SK-N-SH treated with all-trans-retinoic acid at 6 μM for 48 hours (cell line): ENCODE measurements around the gene HSCB.

Experiments
- ATAC-seq: fragments of 200-7000 bp; cut with Tn5 transposase; 3 replicates; pipeline ENCODE4 v1.9.1; 2020; ENCODE audit warnings: mild to moderate bottlenecking, moderate library complexity
- ARNTL ChIP-seq: fragments of 450-650 bp; formaldehyde crosslinking; IDR thresholded peaks from 2 replicates; pipeline ENCODE4 v1.5.0; 2020; ENCODE audit warnings: low read depth, mild to moderate bottlenecking, moderate library complexity, borderline replicate concordance
- BACH2 ChIP-seq: fragments of 250-450 bp; sonication (Bioruptor Pico); IDR thresholded peaks from 2 replicates; pipeline ENCODE4 v1.9.0; 2021; ENCODE audit warnings: mild to moderate bottlenecking, borderline replicate concordance
- CSDC2 ChIP-seq: fragments of 250-450 bp; sonication (Bioruptor Pico); IDR thresholded peaks from 2 replicates; pipeline ENCODE4 v1.5.0; 2020; ENCODE audit warnings: mild to moderate bottlenecking, moderate library complexity
- ESRRG ChIP-seq: fragments of 250-450 bp; sonication (Bioruptor Pico); IDR thresholded peaks from 2 replicates; pipeline ENCODE4 v1.6.1; 2021; ENCODE audit warnings: mild to moderate bottlenecking
- GLIS3 ChIP-seq: fragments of 250-450 bp; sonication (Bioruptor Pico); IDR thresholded peaks from 2 replicates; pipeline ENCODE4 v1.5.0; 2020; ENCODE audit warnings: mild to moderate bottlenecking, moderate library complexity
- ISL1 ChIP-seq: fragments of 250-450 bp; sonication (Bioruptor Pico); IDR thresholded peaks from 2 replicates; pipeline ENCODE4 v2.1.2; 2022; ENCODE audit warnings: mild to moderate bottlenecking, moderate library complexity
- OSR1 ChIP-seq: fragments of 250-450 bp; sonication (Bioruptor Pico); IDR thresholded peaks from 2 replicates; pipeline ENCODE4 v1.8.0; 2022; ENCODE audit warnings: moderate library complexity, mild to moderate bottlenecking, inconsistent platforms
- POU6F1 ChIP-seq: fragments of 250-450 bp; sonication (Bioruptor Pico); IDR thresholded peaks from 2 replicates; pipeline ENCODE4 v1.8.0; 2021; ENCODE audit warnings: low read depth, mild to moderate bottlenecking, moderate library complexity, borderline replicate concordance
- PPARA ChIP-seq: fragments of 250-450 bp; sonication (Bioruptor Pico); IDR thresholded peaks from 2 replicates; pipeline ENCODE4 v1.5.0; 2020; ENCODE audit warnings: mild to moderate bottlenecking, borderline replicate concordance
- RARB ChIP-seq: fragments of 250-450 bp; sonication (Bioruptor Pico); IDR thresholded peaks from 2 replicates; pipeline ENCODE4 v1.8.0; 2021; ENCODE audit warnings: mild to moderate bottlenecking, moderate library complexity
- TCF4 ChIP-seq: fragments of 250-450 bp; sonication (Bioruptor Pico); IDR thresholded peaks from 2 replicates; pipeline ENCODE4 v1.8.0; 2021; ENCODE audit warnings: mild to moderate bottlenecking, moderate library complexity, borderline replicate concordance
- TOX ChIP-seq: fragments of 250-450 bp; sonication (Bioruptor Pico); IDR thresholded peaks from 2 replicates; pipeline ENCODE4 v1.8.0; 2021; ENCODE audit warnings: mild to moderate bottlenecking, moderate library complexity, borderline replicate concordance
- ZC3H10 ChIP-seq: fragments of 250-450 bp; sonication (Bioruptor Pico); IDR thresholded peaks from 2 replicates; pipeline ENCODE4 v1.5.1; 2021; ENCODE audit warnings: mild to moderate bottlenecking, moderate library complexity
- ZFP3 ChIP-seq: fragments of 250-450 bp; sonication (Bioruptor Pico); IDR thresholded peaks from 2 replicates; pipeline ENCODE4 v1.5.0; 2020; ENCODE audit warnings: mild to moderate bottlenecking, moderate library complexity
- ZFP30 ChIP-seq: fragments of 450-650 bp; formaldehyde crosslinking; IDR thresholded peaks from 2 replicates; pipeline ENCODE4 v1.5.0; 2022; ENCODE audit warnings: mild to moderate bottlenecking, moderate library complexity
- ZNF565 ChIP-seq: fragments of 450-650 bp; formaldehyde crosslinking; conservative IDR thresholded peaks from 2 replicates; pipeline ENCODE4 v1.5.0; 2020; ENCODE audit warnings: low read depth, mild to moderate bottlenecking, moderate library complexity
- ZNF70 ChIP-seq: fragments of 450-650 bp; formaldehyde crosslinking; IDR thresholded peaks from 2 replicates; pipeline ENCODE4 v1.5.0; 2020; ENCODE audit warnings: mild to moderate bottlenecking, moderate library complexity
- ZNF8 ChIP-seq: fragments of 450-650 bp; formaldehyde crosslinking; IDR thresholded peaks from 2 replicates; pipeline ENCODE4 v1.5.0; 2020; ENCODE audit warnings: mild to moderate bottlenecking, moderate library complexity
- TF ChIP-seq, protein P1 (sequence below): fragments of 250-450 bp; sonication (Bioruptor Pico); IDR thresholded peaks from 2 replicates; pipeline ENCODE4 v1.5.1; 2021; ENCODE audit warnings: mild to moderate bottlenecking, moderate library complexity
- TF ChIP-seq, protein P2 (sequence below): fragments of 250-450 bp; sonication (Bioruptor Pico); IDR thresholded peaks from 2 replicates; pipeline ENCODE4 v1.8.0; 2020; ENCODE audit warnings: mild to moderate bottlenecking, moderate library complexity, borderline replicate concordance
- TF ChIP-seq, protein P3 (sequence below): fragments of 250-450 bp; sonication (Bioruptor Pico); IDR thresholded peaks from 2 replicates; pipeline ENCODE4 v1.5.1; 2020; ENCODE audit warnings: low read depth, mild to moderate bottlenecking, moderate library complexity

Gene HSCB

DNA sequence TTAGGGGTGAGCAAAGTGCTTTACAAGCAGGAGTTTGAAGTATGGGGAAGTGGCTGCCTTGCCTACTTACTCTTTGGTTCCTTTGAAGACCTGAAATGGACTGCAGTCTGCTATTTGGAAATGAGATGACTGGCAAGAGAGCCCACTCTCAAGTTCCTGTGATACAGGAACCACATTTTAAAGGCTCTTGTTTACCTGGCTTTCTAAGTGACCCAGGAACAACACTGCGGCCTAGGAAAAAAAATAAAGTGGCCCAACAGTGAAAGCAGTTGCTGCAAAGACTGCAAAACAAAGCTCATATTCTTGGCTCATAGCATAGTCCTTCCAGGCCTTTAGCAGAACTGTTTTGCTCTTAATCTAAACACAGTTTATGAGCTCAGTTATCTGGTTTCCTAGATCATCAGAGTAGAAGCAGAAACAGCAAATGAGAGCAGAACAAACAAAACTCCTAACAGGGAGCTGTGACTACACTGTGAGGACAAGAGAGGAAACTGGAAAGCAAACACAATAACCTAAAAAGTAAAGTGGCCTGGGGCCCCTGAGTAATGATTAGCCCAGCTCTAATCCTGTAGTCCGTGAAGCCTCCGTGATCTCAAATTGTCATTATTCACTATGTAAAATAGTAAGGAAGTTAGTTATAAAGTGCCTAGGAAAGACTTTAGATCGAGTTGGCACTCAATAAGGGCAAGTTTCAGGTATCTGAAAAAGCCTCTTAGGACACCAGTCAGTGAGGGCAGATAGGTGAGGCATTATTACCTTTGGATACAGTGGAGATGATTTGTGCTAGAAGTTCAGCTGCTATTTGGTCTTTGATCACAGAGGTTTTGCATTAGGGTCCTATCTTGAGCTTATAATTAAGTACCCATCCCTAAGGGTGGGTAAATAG, 42.2 kb downstream of the HSCB start:
- ATAC-seq, result no peak
- TF ChIP-seq ZFP30 (CRISPR knock-in tag) (no peak), PPARA (CRISPR knock-in tag) (no peak), CSDC2 (CRISPR knock-in tag) (no peak), ISL1 (CRISPR knock-in tag) (no peak), OSR1 (no peak), ZFP3 (CRISPR knock-in tag) (no peak), ZNF565 (no peak), RARB (CRISPR knock-in tag) (no peak), POU6F1 (CRISPR knock-in tag) (no peak), BACH2 (CRISPR knock-in tag) (no peak), GLIS3 (CRISPR knock-in tag) (no peak), ARNTL (no peak), ZNF8 (no peak)
- TF ChIP-seq, protein P1, sequence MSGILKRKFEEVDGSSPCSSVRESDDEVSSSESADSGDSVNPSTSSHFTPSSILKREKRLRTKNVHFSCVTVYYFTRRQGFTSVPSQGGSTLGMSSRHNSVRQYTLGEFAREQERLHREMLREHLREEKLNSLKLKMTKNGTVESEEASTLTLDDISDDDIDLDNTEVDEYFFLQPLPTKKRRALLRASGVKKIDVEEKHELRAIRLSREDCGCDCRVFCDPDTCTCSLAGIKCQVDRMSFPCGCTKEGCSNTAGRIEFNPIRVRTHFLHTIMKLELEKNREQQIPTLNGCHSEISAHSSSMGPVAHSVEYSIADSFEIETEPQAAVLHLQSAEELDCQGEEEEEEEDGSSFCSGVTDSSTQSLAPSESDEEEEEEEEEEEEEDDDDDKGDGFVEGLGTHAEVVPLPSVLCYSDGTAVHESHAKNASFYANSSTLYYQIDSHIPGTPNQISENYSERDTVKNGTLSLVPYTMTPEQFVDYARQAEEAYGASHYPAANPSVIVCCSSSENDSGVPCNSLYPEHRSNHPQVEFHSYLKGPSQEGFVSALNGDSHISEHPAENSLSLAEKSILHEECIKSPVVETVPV (CRISPR knock-in tag), result no peak
- TF ChIP-seq, protein P2, sequence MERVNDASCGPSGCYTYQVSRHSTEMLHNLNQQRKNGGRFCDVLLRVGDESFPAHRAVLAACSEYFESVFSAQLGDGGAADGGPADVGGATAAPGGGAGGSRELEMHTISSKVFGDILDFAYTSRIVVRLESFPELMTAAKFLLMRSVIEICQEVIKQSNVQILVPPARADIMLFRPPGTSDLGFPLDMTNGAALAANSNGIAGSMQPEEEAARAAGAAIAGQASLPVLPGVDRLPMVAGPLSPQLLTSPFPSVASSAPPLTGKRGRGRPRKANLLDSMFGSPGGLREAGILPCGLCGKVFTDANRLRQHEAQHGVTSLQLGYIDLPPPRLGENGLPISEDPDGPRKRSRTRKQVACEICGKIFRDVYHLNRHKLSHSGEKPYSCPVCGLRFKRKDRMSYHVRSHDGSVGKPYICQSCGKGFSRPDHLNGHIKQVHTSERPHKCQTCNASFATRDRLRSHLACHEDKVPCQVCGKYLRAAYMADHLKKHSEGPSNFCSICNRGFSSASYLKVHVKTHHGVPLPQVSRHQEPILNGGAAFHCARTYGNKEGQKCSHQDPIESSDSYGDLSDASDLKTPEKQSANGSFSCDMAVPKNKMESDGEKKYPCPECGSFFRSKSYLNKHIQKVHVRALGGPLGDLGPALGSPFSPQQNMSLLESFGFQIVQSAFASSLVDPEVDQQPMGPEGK (CRISPR knock-in tag), result no peak

- TF ChIP-seq ZNF70 (CRISPR knock-in tag) (no peak), ARNTL (no peak), RARB (CRISPR knock-in tag) (no peak), TOX (no peak), OSR1 (no peak), ESRRG (CRISPR knock-in tag) (no peak), CSDC2 (CRISPR knock-in tag) (no peak), ISL1 (CRISPR knock-in tag) (no peak)
- TF ChIP-seq, protein P3, sequence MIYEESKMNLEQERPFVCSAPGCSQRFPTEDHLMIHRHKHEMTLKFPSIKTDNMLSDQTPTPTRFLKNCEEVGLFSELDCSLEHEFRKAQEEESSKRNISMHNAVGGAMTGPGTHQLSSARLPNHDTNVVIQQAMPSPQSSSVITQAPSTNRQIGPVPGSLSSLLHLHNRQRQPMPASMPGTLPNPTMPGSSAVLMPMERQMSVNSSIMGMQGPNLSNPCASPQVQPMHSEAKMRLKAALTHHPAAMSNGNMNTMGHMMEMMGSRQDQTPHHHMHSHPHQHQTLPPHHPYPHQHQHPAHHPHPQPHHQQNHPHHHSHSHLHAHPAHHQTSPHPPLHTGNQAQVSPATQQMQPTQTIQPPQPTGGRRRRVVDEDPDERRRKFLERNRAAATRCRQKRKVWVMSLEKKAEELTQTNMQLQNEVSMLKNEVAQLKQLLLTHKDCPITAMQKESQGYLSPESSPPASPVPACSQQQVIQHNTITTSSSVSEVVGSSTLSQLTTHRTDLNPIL (CRISPR knock-in tag), result no peak
- TF ChIP-seq, protein P1 (CRISPR knock-in tag), result no peak
Measured at GRCh38 chr22:28788601-28789000, 46.8 kb downstream of the HSCB start.

DNA sequence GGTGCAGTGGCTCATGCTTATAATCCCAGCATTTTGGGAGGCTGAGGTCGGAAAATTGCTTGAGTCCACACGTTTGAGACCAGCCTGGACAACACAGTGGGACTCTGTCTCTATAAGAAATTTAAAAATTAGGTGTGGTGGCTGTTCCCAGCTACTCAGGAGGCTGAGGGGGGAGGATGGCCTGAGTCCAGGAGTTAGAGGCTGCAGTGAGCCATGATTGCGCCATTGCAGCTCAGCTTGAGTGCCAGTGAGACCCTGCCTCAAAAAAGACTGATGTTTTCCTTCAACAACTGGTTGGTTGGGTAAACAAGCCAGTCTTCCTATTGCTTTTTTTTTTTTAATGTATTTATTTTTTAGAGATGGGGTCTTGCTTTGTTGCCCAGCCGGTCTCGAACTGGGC, 49.3 kb downstream of the HSCB start:
- no peak for TF ChIP-seq ZFP30 (CRISPR knock-in tag)
- no peak for TF ChIP-seq RARB (CRISPR knock-in tag)
- TF ChIP-seq, all 23 proteins: peak for 0
- ATAC-seq, result no peak

More at GRCh38 chr22:28788601-28789000, 46.8 kb downstream of the HSCB start:
- no peak for ATAC-seq

- ATAC-seq, result peak; percentile 24
- no peak for TF ChIP-seq ZFP3 (CRISPR knock-in tag)
- TF ChIP-seq, protein P3 (CRISPR knock-in tag), result no peak
- TF ChIP-seq, protein P1 (CRISPR knock-in tag), result no peak
- no peak for TF ChIP-seq ARNTL
- no peak for TF ChIP-seq TCF4
- TF ChIP-seq RARB (CRISPR knock-in tag), result no peak
- no peak for TF ChIP-seq ISL1 (CRISPR knock-in tag)
- TF ChIP-seq CSDC2 (CRISPR knock-in tag), result no peak
- no peak for TF ChIP-seq ZNF8
- no peak for TF ChIP-seq TOX
- no peak for TF ChIP-seq BACH2 (CRISPR knock-in tag)
- TF ChIP-seq ZC3H10, result no peak
Measured at GRCh38 chr22:28791841-28792490, 50.1 kb downstream of the HSCB start.
